ENCODE data around the gene DDX31.
A peak's percentile ranks its signal among the peaks of the same experiment; 100 is the strongest.

The DDX31 gene

GRCh38 chr9:132673355-132673754 is 3.6 kb upstream of the DDX31 start:
- DNase-seq (ENCODE audit: low spot score) = peak; percentile 40

DNA sequence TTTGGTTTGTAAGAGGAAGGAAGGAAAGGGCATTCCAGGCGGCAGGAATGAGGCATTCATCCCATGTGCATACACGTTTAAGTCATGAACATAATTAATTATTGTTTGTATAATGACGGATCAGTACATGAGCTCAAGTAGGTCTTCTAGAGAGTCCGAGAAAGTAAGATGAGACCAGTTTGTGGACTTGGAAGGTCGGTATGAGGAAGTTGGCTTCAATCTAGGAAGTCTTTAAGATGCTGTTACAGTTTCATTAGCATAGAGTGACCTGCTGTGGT is 2.6 kb upstream of the DDX31 start:
- no peak for DNase-seq (ENCODE audit: low spot score)

DNA sequence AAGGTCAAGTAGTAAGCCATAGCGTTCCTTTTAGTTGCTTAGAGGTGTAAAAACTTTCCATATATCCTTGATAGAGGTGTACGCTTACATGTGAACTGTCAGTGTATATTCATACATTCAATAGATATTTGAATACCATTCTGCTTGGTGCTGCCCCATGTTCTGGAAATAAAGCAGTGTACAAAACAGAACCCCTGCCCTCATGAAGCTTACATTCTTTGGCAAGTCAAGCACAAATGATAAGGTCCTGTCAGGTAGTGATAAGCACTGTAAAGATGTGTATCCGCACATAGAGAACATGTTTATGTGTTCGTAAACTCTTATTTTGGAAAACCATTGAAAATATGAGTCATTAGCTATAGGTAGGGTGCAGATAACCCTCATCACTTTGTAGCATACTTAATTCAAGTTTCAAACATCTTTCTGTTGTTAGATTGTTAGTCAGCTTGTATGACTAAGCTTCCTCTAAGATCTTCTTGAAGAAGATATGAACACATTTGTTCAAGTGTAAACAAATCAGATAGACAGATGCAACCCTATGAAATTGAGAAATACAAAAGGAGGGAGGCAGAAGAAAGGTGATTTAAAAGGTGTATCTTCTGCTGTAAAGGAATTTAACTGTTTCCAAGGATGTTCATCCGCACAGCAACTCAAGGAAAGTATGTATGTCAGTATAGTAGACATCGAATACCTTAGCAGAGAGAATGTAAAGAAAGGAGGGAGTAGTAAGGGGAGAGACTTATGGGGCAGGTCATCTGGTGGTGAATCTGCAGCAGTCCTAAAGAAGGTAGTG is 2.0 kb upstream of the DDX31 start:
- no peak for DNase-seq (ENCODE audit: low spot score)

GRCh38 chr9:132670457-132671391 is 941 bp upstream of the DDX31 start, which contains the start of gene GTF3C4:
TSS of gene GTF3C4 (plus strand) at chr9:132670464. CDS start at chr9:132670599, 135 bp downstream.
- peak; percentile 40 for DNase-seq (ENCODE audit: low spot score)

GRCh38 chr9:132669319-132669697 is 475 bp downstream of the DDX31 start:
- no peak for DNase-seq (ENCODE audit: low spot score)

DNA sequence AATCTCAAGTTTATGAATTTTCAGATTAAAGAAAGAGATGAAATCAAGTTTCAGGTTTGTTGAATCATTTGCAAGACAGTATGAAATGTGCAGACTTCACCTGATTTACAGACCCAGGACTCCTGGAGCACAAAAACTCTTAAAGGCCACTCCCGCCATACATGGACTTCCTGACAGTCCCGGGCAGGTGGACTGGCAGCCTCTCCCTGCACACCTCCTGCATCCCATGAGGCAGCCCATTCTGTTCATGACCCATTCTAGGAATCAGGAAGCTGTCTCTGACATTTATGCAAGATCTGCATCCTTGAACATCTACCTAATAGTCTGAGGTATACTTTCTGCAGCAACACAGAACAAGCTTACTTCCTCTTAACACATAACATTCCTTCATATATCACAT is 5.9 kb downstream of the DDX31 start:
- no peak for DNase-seq (ENCODE audit: low spot score)

DNA sequence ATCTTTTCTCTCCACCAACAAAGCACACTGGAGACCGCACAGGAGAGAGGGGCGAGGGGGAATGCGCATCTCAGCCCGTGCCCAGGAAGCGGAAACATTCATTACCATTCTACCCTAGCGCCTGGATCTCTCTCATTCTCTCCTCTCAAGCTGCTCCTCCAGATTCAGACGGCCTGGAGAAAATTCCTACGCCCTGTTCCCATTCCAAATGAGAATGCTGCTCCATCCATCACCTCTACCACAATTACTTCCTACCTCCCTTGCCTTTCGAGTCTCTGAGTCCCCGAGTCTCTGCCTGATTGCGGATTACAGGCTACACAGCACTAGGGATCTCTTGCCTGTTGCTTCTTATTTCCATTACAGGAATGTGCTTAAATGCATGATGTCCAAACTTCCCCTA is 6.7 kb downstream of the DDX31 start:
- DNase-seq (ENCODE audit: low spot score) = no peak

DNA sequence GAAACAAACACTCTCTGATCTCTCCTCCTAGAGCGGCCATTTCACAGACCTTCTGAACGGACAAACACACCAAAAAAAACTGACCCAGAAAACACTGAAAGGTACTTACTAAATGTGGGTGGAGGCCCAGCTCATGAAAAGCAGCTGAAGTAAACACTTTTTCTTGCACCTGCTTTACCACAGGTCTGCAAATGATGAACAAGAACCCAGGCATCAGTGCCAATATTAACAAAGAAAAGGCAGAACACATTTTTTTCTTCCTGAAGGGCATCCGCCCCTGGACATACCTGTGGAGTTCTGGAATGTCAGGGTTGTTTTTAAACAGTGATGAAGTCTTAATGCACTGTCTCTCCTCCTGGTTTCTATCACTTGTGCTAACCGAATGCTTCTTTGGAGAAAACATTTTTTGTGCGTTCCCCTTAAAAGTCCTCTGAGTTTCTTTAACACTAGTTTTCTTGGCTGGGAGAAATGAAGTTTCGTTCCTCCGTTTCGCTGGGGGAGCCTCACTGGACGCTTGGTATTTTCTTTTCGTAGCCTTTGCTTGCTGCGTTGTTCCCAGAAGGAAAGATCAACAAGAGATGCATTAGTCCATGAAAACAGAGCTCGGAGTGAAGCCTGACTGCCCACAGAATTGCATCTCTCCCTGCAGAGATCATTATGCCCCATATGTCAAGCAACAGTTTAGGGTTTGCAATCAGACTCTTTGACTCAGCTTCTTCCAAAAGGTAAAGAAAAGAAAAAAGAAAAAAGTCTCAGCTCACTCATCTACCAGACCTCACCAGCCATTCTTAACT is 7.4 kb downstream of the DDX31 start:
- no peak for DNase-seq (ENCODE audit: low spot score)

DNA sequence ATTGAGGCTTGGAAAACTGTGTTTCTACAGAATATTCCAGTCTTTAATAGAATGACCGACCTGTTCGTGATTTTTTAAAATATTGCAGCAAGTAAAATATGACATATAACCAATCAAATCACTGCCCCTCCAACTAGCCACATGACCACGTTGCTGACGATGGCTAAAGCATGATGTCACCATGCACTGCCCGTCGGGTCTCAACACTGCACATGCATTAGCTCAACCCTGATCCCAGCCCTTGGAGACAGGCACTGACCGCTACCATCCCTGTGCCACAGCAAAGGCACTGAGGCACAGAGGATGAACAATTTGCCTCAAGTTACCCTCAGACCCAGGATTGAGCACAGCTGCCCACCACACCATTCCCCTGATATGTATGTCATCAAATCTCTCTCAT is 13.5 kb downstream of the DDX31 start:
- DNase-seq (ENCODE audit: low spot score) = no peak

GRCh38 chr9:132651259-132651658 is 18.5 kb downstream of the DDX31 start:
- peak; percentile 31 for DNase-seq (ENCODE audit: low spot score)

DNA sequence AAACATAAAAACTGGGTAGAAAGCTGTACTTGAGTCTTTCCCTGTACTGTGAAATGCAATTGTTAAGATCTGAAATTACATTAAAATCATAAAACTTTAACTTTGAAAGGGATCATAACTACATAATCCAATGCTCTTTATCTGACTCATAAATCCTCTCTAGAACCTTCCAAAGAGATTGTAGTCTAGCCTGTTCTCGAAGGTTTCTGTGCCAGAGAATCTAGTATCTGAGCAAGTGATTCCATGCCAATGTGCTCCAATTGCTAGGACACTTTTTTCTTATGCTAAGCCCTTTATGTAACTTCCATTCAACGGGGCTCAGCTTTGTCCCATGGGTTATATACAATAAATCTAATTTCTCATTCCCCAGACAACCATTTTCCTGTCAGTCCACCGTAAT is 21.1 kb downstream of the DDX31 start:
- no peak for DNase-seq (ENCODE audit: low spot score)

- no peak for DNase-seq (ENCODE audit: low spot score)
Observed at GRCh38 chr9:132648283-132648682, 21.5 kb downstream of the DDX31 start.

- DNase-seq (ENCODE audit: low spot score) = peak; percentile 18
Observed at GRCh38 chr9:132647806-132648205, 22.0 kb downstream of the DDX31 start.

DNA sequence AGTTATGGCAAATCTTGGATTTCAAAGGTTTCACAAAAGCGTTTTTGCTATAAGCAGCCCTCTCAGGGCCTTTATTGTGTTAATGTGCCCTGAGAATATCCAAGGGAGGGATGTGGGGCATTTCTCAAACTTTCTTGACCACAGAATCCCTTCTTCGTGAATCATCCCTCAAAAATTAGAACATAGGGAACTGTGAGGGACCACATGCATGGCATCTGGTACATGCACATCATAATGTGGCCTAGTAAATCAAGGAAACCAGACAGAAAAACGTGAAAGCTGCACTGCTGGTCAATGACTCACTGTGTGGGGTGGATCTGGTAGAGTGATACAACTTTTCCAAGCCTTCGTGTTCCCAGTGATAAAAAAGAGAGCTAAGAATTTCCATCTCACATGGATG is 22.4 kb downstream of the DDX31 start:
- DNase-seq (ENCODE audit: low spot score) = peak; percentile 95

- no peak for DNase-seq (ENCODE audit: low spot score)
Observed at GRCh38 chr9:132646726-132647125, 23.1 kb downstream of the DDX31 start.

DNA sequence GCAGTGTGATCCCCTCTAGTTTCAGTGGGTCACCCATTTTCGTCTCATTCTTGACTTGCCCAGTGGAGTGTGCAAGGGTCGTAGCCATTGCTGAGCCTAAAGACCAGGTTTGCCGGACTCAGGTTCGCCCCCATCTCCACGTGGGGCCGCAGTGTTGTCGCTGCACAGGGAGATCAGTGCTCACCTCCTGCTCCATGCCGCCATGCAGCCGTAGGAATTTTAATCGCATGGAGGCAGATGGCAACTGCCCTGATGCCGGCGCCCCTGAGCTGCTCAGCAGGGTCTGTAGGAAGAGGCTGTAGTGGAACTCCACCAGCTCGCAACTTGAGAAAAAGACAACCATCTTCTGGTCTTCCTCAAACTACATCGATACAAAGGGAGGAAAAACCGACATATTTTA is 24.1 kb downstream of the DDX31 start:
- no peak for DNase-seq (ENCODE audit: low spot score)

DNA sequence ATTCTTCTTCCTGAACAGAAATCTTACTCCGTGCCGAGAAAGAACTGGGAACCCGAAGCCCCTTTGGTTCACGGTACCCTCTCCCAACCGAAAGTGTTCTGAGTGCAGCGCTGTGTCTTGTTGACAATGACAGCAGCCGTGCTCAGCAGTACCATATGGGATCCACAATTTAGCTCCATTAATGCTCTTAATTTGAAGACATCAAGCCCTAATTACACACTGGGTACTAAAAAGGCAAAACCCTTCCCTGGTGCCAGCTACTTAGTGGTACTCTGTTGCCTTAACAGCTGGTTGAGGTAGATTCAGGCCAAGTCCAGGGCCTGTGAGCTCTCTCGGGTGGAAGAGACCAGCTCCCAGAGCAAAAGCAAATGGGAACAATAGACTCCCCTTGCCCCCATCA is 24.5 kb downstream of the DDX31 start:
- no peak for DNase-seq (ENCODE audit: low spot score)

GRCh38 chr9:132644251-132644650 is 25.5 kb downstream of the DDX31 start:
- DNase-seq (ENCODE audit: low spot score) = no peak

- DNase-seq (ENCODE audit: low spot score) = no peak
Observed at GRCh38 chr9:132641216-132641615, 28.6 kb downstream of the DDX31 start.

DNA sequence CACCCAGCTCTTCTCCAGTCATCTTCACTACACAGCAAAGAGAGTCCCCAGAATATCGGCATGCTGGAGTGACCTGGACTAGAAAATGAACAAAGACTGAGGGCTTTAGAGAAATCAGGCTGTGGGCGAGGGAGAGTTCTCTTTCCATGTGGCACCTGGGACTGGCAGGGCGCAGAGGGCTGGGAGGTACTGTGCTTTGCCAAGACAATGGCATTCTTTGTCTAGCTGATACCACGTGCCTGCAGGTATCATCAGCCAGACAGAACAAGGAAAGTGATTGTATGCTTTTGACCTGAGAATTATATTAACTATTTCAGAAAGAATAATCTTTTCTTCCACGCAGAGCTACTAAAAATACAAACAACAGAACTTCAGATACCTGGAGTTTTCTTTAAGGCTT is 30.5 kb downstream of the DDX31 start:
- no peak for DNase-seq (ENCODE audit: low spot score)

- no peak for DNase-seq (ENCODE audit: low spot score)
Observed at GRCh38 chr9:132638240-132638639, 31.5 kb downstream of the DDX31 start.

GRCh38 chr9:132637801-132638200 is 32.0 kb downstream of the DDX31 start:
- no peak for DNase-seq (ENCODE audit: low spot score)

GRCh38 chr9:132637351-132637750 is 32.4 kb downstream of the DDX31 start:
- no peak for DNase-seq (ENCODE audit: low spot score)

Measured in AG20443 (cell line).